ENCODE data around the gene EPB41L1. TPM values are rescaled to one million over a fixed set of nuclear protein-coding genes. Genes with fewer than 3 reads are reported as not detected.
A peak's percentile ranks its signal among the peaks of the same experiment; 100 is the strongest.

EPB41L1 gene
- total and polyA plus RNA-seq, 4 experiments from 2014 or later: 0.17 to 0.30 TPM; not detected in 2

- Mint-ChIP-seq H3K4me1 (peaks cover 26 to 55% (median 39%) of the 10 kb centered on the region in 4 donors), H3K27me3 (no peaks in the 10 kb centered on the region), H3K27ac (no peak overlapping the region), H3K36me3 (peaks cover 20 to 76% of the 10 kb centered on the region in 2 donors), H3K4me3 (no peak overlapping the region), H3K9me3 (peaks cover 0 to 2% (median 0%) of the 10 kb centered on the region in 8 donors)
- Histone ChIP-seq H3K27me3 (ENCODE audit: insufficient read depth, low read length) (no peaks in the 10 kb centered on the region), H3K9me3 (ENCODE audit: control insufficient read depth in 1 of 2, low read length in 2 of 2) (no peaks in the 10 kb centered on the region), H3K4me3 (ENCODE audit: low read length in 2 of 2) (no peak overlapping the region), H3K4me1 (ENCODE audit: insufficient read depth, low read length) (peaks cover 39% of the 10 kb centered on the region), H3K36me3 (ENCODE audit: insufficient read depth, low read length) (peaks cover 46% of the 10 kb centered on the region), H3K27ac (ENCODE audit: low read depth, low read length) (no peak overlapping the region)
- intact Hi-C loops (cut with micrococcal nuclease): no loop called here
- ChIA-PET POLR2A (ENCODE audit: partially characterized antibody) (no interaction called here), CTCF (ENCODE audit: partially characterized antibody) (interaction anchor here (0.6 to 1.0 kb wide), 3 partner anchors 39 to 48 kb away, joined by 3 to 4 read pairs (median 3); no protein-coding TSS in a partner anchor)
- DNase-seq: no peak
Observed at GRCh38 chr20:36241678-36242077, 87.1 kb downstream of the EPB41L1 start.

- H3K27me3 Mint-ChIP-seq: no peaks in the 10 kb centered on the region
- peaks cover 37 to 84% of the 10 kb centered on the region in 2 donors for H3K36me3 Mint-ChIP-seq
- no peak overlapping the region for H3K4me3 Mint-ChIP-seq
- no peak overlapping the region for H3K27ac ChIP-seq (ENCODE audit: low read depth, low read length)
- POLR2A ChIA-PET (ENCODE audit: partially characterized antibody): no interaction called here
- no peak overlapping the region for H3K4me3 ChIP-seq (ENCODE audit: low read length in 2 of 2)
- DNase-seq: no peak
- no peak overlapping the region for H3K27ac Mint-ChIP-seq
- H3K4me1 Mint-ChIP-seq: peaks cover 23 to 45% (median 32%) of the 10 kb centered on the region in 4 donors
- peaks cover 0 to 2% (median 0%) of the 10 kb centered on the region in 8 donors for H3K9me3 Mint-ChIP-seq
- CTCF ChIA-PET (ENCODE audit: partially characterized antibody): interaction anchor here (2.1 kb wide), 1 partner anchor 41 kb away, joined by 4 read pairs; no protein-coding TSS in a partner anchor
- no peaks in the 10 kb centered on the region for H3K9me3 ChIP-seq (ENCODE audit: control insufficient read depth in 1 of 2, low read length in 2 of 2)
- peaks cover 20% of the 10 kb centered on the region for H3K4me1 ChIP-seq (ENCODE audit: insufficient read depth, low read length)
- intact Hi-C loops (cut with micrococcal nuclease): no loop called here
- no peaks in the 10 kb centered on the region for H3K27me3 ChIP-seq (ENCODE audit: insufficient read depth, low read length)
- peaks cover 57% of the 10 kb centered on the region for H3K36me3 ChIP-seq (ENCODE audit: insufficient read depth, low read length)
Observed at GRCh38 chr20:36243726-36244125, 89.2 kb downstream of the EPB41L1 start.

- Mint-ChIP-seq H3K9me3 (peaks cover 0 to 2% (median 0%) of the 10 kb centered on the region in 8 donors), H3K4me1 (peaks cover 20 to 40% (median 26%) of the 10 kb centered on the region in 4 donors), H3K4me3 (no peak overlapping the region), H3K27me3 (no peaks in the 10 kb centered on the region), H3K27ac (no peak overlapping the region), H3K36me3 (peaks cover 46 to 75% of the 10 kb centered on the region in 2 donors)
- CTCF ChIA-PET (ENCODE audit: partially characterized antibody): no interaction called here
- no peak for DNase-seq
- H3K9me3 ChIP-seq (ENCODE audit: control insufficient read depth in 1 of 2, low read length in 2 of 2): no peaks in the 10 kb centered on the region
- intact Hi-C loops (cut with micrococcal nuclease): no loop called here
- peaks cover 9% of the 10 kb centered on the region for H3K4me1 ChIP-seq (ENCODE audit: insufficient read depth, low read length)
- H3K27ac ChIP-seq (ENCODE audit: low read depth, low read length): no peak overlapping the region
- POLR2A ChIA-PET (ENCODE audit: partially characterized antibody): no interaction called here
- H3K36me3 ChIP-seq (ENCODE audit: insufficient read depth, low read length): peaks cover 48% of the 10 kb centered on the region
- no peaks in the 10 kb centered on the region for H3K27me3 ChIP-seq (ENCODE audit: insufficient read depth, low read length)
- no peak overlapping the region for H3K4me3 ChIP-seq (ENCODE audit: low read length in 2 of 2)
Observed at GRCh38 chr20:36246401-36246800, 91.9 kb downstream of the EPB41L1 start.

- peak overlapping the region in 1 of 7 donors; percentile 16 for H3K27ac Mint-ChIP-seq
- POLR2A ChIA-PET (ENCODE audit: partially characterized antibody): no interaction called here
Observed at GRCh38 chr20:36248836-36249235, 94.3 kb downstream of the EPB41L1 start.

GRCh38 chr20:36249450-36249849, 94.9 kb downstream of the EPB41L1 start:
- peak overlapping the region in 2 of 7 donors; percentile 46 to 48 for H3K27ac Mint-ChIP-seq
- H3K9me3 Mint-ChIP-seq: peaks cover 0 to 2% (median 0%) of the 10 kb centered on the region in 8 donors
- no peak overlapping the region for H3K27ac ChIP-seq (ENCODE audit: low read depth, low read length)
- no peaks in the 10 kb centered on the region for H3K9me3 ChIP-seq (ENCODE audit: control insufficient read depth in 1 of 2, low read length in 2 of 2)
- intact Hi-C loops (cut with micrococcal nuclease): no loop called here
- no peaks in the 10 kb centered on the region for H3K27me3 ChIP-seq (ENCODE audit: insufficient read depth, low read length)
- peaks cover 50% of the 10 kb centered on the region for H3K36me3 ChIP-seq (ENCODE audit: insufficient read depth, low read length)
- no peaks in the 10 kb centered on the region for H3K27me3 Mint-ChIP-seq
- peaks cover 50 to 85% of the 10 kb centered on the region in 2 donors for H3K36me3 Mint-ChIP-seq
- peaks cover 9% of the 10 kb centered on the region for H3K4me1 ChIP-seq (ENCODE audit: insufficient read depth, low read length)
- POLR2A ChIA-PET (ENCODE audit: partially characterized antibody): no interaction called here
- CTCF ChIA-PET (ENCODE audit: partially characterized antibody): no interaction called here
- no peak overlapping the region for H3K4me3 Mint-ChIP-seq
- peaks cover 22 to 49% (median 25%) of the 10 kb centered on the region in 4 donors for H3K4me1 Mint-ChIP-seq
- no peak overlapping the region for H3K4me3 ChIP-seq (ENCODE audit: low read length in 2 of 2)
- DNase-seq: no peak

More at GRCh38 chr20:36248836-36249235, 94.3 kb downstream of the EPB41L1 start:
- peaks cover 0 to 2% (median 0%) of the 10 kb centered on the region in 8 donors for H3K9me3 Mint-ChIP-seq
- Histone ChIP-seq H3K4me3 (ENCODE audit: low read length in 2 of 2) (no peak overlapping the region), H3K36me3 (ENCODE audit: insufficient read depth, low read length) (peaks cover 56% of the 10 kb centered on the region), H3K27me3 (ENCODE audit: insufficient read depth, low read length) (no peaks in the 10 kb centered on the region), H3K27ac (ENCODE audit: low read depth, low read length) (no peak overlapping the region), H3K9me3 (ENCODE audit: control insufficient read depth in 1 of 2, low read length in 2 of 2) (no peaks in the 10 kb centered on the region), H3K4me1 (ENCODE audit: insufficient read depth, low read length) (peaks cover 9% of the 10 kb centered on the region)
- no peaks in the 10 kb centered on the region for H3K27me3 Mint-ChIP-seq
- no peak for DNase-seq
- peak overlapping the region in 1 of 8 donors; percentile 1 for H3K4me3 Mint-ChIP-seq
- intact Hi-C loops (cut with micrococcal nuclease): no loop called here
- CTCF ChIA-PET (ENCODE audit: partially characterized antibody): no interaction called here
- H3K36me3 Mint-ChIP-seq: peaks cover 54 to 85% of the 10 kb centered on the region in 2 donors
- peaks cover 24 to 48% (median 27%) of the 10 kb centered on the region in 4 donors for H3K4me1 Mint-ChIP-seq

DNA sequence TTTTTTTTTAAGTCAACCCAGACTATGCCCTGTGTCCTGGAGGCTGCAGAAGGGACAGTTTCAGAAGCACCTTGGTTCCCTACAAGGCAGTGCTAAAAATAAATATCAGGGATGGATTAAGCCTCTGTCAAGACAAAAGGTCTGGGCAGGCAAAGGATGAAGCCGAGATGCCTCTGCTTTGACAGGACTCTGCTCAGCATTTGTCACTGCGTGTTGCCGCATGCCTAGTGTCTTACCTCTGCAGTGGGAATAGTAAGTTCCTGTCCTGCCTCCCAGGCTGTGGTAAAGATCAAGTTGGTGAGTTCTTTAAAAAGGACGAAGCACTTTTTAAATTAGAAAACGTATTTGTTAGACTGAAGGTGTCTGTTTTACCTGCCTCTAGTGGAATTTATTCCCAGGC, 96.9 kb downstream of the EPB41L1 start:
- peaks cover 22 to 41% (median 24%) of the 10 kb centered on the region in 4 donors for H3K4me1 Mint-ChIP-seq
- no peaks in the 10 kb centered on the region for H3K27me3 Mint-ChIP-seq
- DNase-seq: no peak
- Histone ChIP-seq H3K4me3 (ENCODE audit: low read length in 2 of 2) (no peak overlapping the region), H3K36me3 (ENCODE audit: insufficient read depth, low read length) (peaks cover 37% of the 10 kb centered on the region), H3K4me1 (ENCODE audit: insufficient read depth, low read length) (peaks cover 9% of the 10 kb centered on the region), H3K27ac (ENCODE audit: low read depth, low read length) (no peak overlapping the region), H3K9me3 (ENCODE audit: control insufficient read depth in 1 of 2, low read length in 2 of 2) (no peaks in the 10 kb centered on the region), H3K27me3 (ENCODE audit: insufficient read depth, low read length) (no peaks in the 10 kb centered on the region)
- ChIA-PET CTCF (ENCODE audit: partially characterized antibody) (no interaction called here), POLR2A (ENCODE audit: partially characterized antibody) (no interaction called here)
- H3K4me3 Mint-ChIP-seq: no peak overlapping the region
- peaks cover 49 to 79% of the 10 kb centered on the region in 2 donors for H3K36me3 Mint-ChIP-seq
- intact Hi-C loops (cut with micrococcal nuclease): no loop called here
- no peak overlapping the region for H3K27ac Mint-ChIP-seq
- H3K9me3 Mint-ChIP-seq: peaks cover 0 to 2% (median 0%) of the 10 kb centered on the region in 8 donors

DNA sequence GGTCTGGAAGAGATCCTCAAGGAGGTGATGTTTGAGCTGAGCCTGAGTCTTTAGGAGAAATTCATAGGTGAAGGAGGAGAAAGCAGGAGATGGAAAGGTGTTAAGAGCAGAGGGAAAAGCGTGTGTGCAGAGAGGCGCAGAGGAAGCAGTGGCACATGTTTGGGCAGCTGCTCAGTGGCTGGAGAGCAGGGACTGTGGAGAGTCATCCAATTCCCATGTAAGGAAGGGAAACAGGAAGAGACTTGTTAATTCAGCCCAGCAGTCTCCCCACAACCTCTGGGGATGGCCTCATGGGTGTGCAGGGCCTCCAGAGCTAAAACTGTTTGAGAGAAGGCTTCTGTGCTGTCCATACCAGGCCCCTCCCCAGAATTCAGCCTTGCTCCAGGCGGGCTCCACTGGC, 98.0 kb downstream of the EPB41L1 start:
- H3K4me3 Mint-ChIP-seq: no peak overlapping the region
- H3K4me1 Mint-ChIP-seq: peaks cover 21 to 41% (median 22%) of the 10 kb centered on the region in 4 donors
- peak overlapping the region in 3 of 7 donors; percentile 55 to 75 (median 67) for H3K27ac Mint-ChIP-seq
- peaks cover 9% of the 10 kb centered on the region for H3K4me1 ChIP-seq (ENCODE audit: insufficient read depth, low read length)
- H3K36me3 Mint-ChIP-seq: peaks cover 50 to 77% of the 10 kb centered on the region in 2 donors
- H3K9me3 Mint-ChIP-seq: peaks cover 0 to 2% (median 0%) of the 10 kb centered on the region in 8 donors
- H3K27ac ChIP-seq (ENCODE audit: low read depth, low read length): no peak overlapping the region
- H3K9me3 ChIP-seq (ENCODE audit: control insufficient read depth in 1 of 2, low read length in 2 of 2): no peaks in the 10 kb centered on the region
- no peaks in the 10 kb centered on the region for H3K27me3 ChIP-seq (ENCODE audit: insufficient read depth, low read length)
- POLR2A ChIA-PET (ENCODE audit: partially characterized antibody): interaction anchor here (0.6 kb wide), 1 partner anchor 102 kb away, joined by 4 read pairs; no protein-coding TSS in a partner anchor
- no peak for DNase-seq
- intact Hi-C loops (cut with micrococcal nuclease): no loop called here
- H3K27me3 Mint-ChIP-seq: no peaks in the 10 kb centered on the region
- CTCF ChIA-PET (ENCODE audit: partially characterized antibody): no interaction called here
- no peak overlapping the region for H3K4me3 ChIP-seq (ENCODE audit: low read length in 2 of 2)
- H3K36me3 ChIP-seq (ENCODE audit: insufficient read depth, low read length): peaks cover 35% of the 10 kb centered on the region
